Measurements from ENCODE around the gene PLCL1. TPM values are rescaled to one million over a fixed set of nuclear protein-coding genes. Genes with fewer than 3 reads are reported as not detected.

Gene PLCL1
- total and polyA plus RNA-seq, 12 donors = 1.6 to 24.0 (median 4.9) TPM

DNA sequence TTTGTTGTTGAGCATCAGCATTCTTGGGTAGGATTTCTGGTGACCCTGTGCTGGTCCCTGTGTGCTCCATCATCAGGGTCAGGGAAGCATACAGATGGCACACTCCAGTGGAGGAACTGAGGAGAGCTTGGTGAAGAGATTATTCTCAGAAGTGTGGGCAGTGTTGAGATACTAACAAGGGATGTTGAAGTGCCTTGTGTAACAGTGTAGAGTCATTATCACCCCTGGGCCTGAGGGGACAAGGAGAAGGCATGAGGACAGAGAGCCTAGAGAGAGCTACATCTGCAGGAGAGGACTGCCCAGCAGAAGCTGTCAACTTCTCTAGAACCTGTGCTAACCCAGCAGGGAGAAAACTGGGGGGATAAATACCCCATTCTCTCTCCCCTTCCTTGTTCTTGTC lies 189.0 kb downstream of the PLCL1 start:
- intact Hi-C loops (cut with DNase I) = no loop called here
- H3K9me3 ChIP-seq (replicated peaks in 1 of 3) = no peaks in the 10 kb centered on the region
- no peaks in the 10 kb centered on the region for H3K36me3 ChIP-seq (replicated peaks in 1 of 2)

DNA sequence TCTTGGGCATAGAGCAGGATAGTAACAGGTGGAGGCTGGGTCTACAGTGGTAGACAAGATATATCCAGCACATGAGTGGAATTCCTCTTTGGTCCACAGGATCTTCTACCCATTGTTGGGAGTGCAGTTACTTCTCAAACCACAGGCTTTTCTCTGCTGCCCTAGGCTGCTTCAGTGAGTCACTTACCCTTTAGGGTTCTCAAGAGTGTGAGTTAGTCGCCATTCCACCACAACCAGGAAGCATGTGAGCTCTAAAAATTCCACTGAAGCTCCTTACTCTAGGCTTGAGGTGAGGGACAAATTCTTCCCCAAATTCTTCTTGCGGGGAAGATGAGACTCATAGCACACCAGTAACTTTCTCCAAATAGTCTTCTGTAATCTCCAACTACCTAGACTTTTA lies 189.4 kb downstream of the PLCL1 start:
- 79 to 96% (median 91%) methylated on average over 2 of the region's 2 CpGs for WGBS, 4 donors
- no peak overlapping the region for H3K4me3 ChIP-seq
- no peaks in the 10 kb centered on the region for H3K36me3 ChIP-seq (replicated peaks in 1 of 2)
- H3K4me1 ChIP-seq (replicated peaks in 1 of 2) = no peaks in the 10 kb centered on the region
- intact Hi-C loops (cut with DNase I) = no loop called here
- TF ChIP-seq CTCF (IDR thresholded peaks at IDR 0.05) = no peak
- TF ChIP-seq POLR2A (IDR thresholded peaks at IDR 0.05) = no peak
- no peaks in the 10 kb centered on the region for H3K27me3 ChIP-seq
- no peak for DNase-seq
- no peaks in the 10 kb centered on the region for H3K9me3 ChIP-seq (replicated peaks in 1 of 3)
- H3K27ac ChIP-seq = no peak overlapping the region

More for the DNA sequence above, 189.0 kb downstream of the PLCL1 start:
- Histone ChIP-seq H3K27me3 (no peaks in the 10 kb centered on the region), H3K4me1 (replicated peaks in 1 of 2) (no peaks in the 10 kb centered on the region), H3K27ac (no peak overlapping the region), H3K4me3 (no peak overlapping the region)
- no peak for DNase-seq
- TF ChIP-seq POLR2A (IDR thresholded peaks at IDR 0.05) (no peak), CTCF (IDR thresholded peaks at IDR 0.05) (no peak)

DNA sequence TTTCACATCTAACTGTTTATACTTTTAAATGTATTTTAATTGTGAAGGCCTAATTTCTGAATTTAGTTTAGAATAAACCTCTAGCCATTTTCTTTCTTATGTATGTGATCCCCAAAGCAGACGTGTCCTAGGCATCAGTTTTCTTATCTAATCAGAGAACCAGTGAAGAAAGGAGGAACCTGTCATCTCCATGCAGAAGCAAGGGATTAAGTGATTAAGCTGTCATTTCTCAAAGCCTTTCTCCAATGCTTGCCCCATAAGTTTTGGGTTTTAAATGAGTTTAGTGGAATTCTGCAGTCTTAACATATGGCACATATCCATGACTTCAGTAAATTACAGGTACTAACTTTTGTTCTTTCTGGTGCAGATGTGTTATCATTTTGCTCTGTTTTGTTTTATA lies 190.4 kb downstream of the PLCL1 start:
- no peaks in the 10 kb centered on the region for H3K36me3 ChIP-seq (replicated peaks in 1 of 2)
- TF ChIP-seq CTCF (IDR thresholded peaks at IDR 0.05) (no peak), POLR2A (IDR thresholded peaks at IDR 0.05) (no peak)
- 81 to 86% (median 82%) methylated on average over 1 of the region's 1 CpG for WGBS, 4 donors
- intact Hi-C loops (cut with DNase I) = no loop called here
- no peak for DNase-seq
- no peak overlapping the region for H3K4me3 ChIP-seq
- no peaks in the 10 kb centered on the region for H3K4me1 ChIP-seq (replicated peaks in 1 of 2)
- H3K27me3 ChIP-seq = no peaks in the 10 kb centered on the region
- no peaks in the 10 kb centered on the region for H3K9me3 ChIP-seq (replicated peaks in 1 of 3)
- H3K27ac ChIP-seq = no peak overlapping the region

- H3K4me3 ChIP-seq = no peak overlapping the region
- DNase-seq = no peak
- no peaks in the 10 kb centered on the region for H3K4me1 ChIP-seq (replicated peaks in 1 of 2)
- no peaks in the 10 kb centered on the region for H3K9me3 ChIP-seq (replicated peaks in 1 of 3)
- intact Hi-C loops (cut with DNase I) = no loop called here
- TF ChIP-seq CTCF (IDR thresholded peaks at IDR 0.05) = no peak
- no peak for TF ChIP-seq POLR2A (IDR thresholded peaks at IDR 0.05)
- no peaks in the 10 kb centered on the region for H3K27me3 ChIP-seq
- 51 to 66% (median 61%) methylated on average over 2 of the region's 2 CpGs for WGBS, 4 donors
- no peaks in the 10 kb centered on the region for H3K36me3 ChIP-seq (replicated peaks in 1 of 2)
- H3K27ac ChIP-seq = no peak overlapping the region
Observed at GRCh38 chr2:197996583-197996982, 192.2 kb downstream of the PLCL1 start.

Measured in adrenal gland (tissue), 12 donors.